Natural killer cell (primary cell): ENCODE data around the gene CRY2. TPM values are rescaled to one million over a fixed set of nuclear protein-coding genes. Genes with fewer than 3 reads are reported as not detected.

Source experiments
- ATAC-seq, 3 donors: fragments of 150-1000 bp in 2 of 3; fragments of 200-7000 bp in 1 of 3; cut with Tn5 transposase; 1 replicate in 1 of 3; 2 replicates in 2 of 3; pipeline ENCODE4 v1.10.0; 2021; ENCODE audit warnings: mild to moderate bottlenecking in 2 of 3, moderate library complexity in 2 of 3
- DNase-seq, 2 donors: peaks; one replicate each; pipeline versions ENCODE4 v3.0.0 to v3.0.0-alpha.2; 2013 to 2021; ENCODE audit warnings: mixed read lengths in 1 of 2
- H3K27ac ChIP-seq: one replicate; pipeline ENCODE4 v1.5.1; 2013; ENCODE audit warnings: mild to moderate bottlenecking, low read length
- H3K27me3 ChIP-seq: one replicate; pipeline ENCODE4 v1.6.1; 2013; ENCODE audit warnings: low read length; ENCODE audit not compliant: control insufficient read depth, insufficient read depth
- H3K36me3 ChIP-seq: one replicate; pipeline ENCODE4 v1.6.1; 2013; ENCODE audit warnings: low read length; ENCODE audit not compliant: control insufficient read depth, insufficient read depth
- H3K4me1 ChIP-seq: one replicate; pipeline ENCODE4 v1.6.1; 2013; ENCODE audit warnings: low read length; ENCODE audit not compliant: control insufficient read depth, insufficient read depth
- H3K4me3 ChIP-seq: one replicate; pipeline ENCODE4 v1.5.1; 2013; ENCODE audit warnings: low read length
- H3K9me3 ChIP-seq: one replicate; pipeline ENCODE4 v1.6.1; 2013; ENCODE audit warnings: low read length; ENCODE audit not compliant: control insufficient read depth, insufficient read depth
- H3K27ac Mint-ChIP-seq, 2 donors: one replicate each; pipeline ENCODE4 v1.8.0; 2022; ENCODE audit warnings: mild to moderate bottlenecking in 2 of 2, mixed read lengths in 2 of 2, moderate library complexity in 1 of 2
- H3K27me3 Mint-ChIP-seq, 2 donors: one replicate each; pipeline ENCODE4 v1.8.0; 2022; ENCODE audit warnings: low read depth in 2 of 2, mixed read lengths in 2 of 2
- H3K36me3 Mint-ChIP-seq: one replicate; pipeline ENCODE4 v1.8.0; 2022; ENCODE audit warnings: mixed read lengths
- H3K4me1 Mint-ChIP-seq, 2 donors: one replicate each; pipeline ENCODE4 v1.8.0; 2022; ENCODE audit warnings: mixed read lengths in 2 of 2
- H3K4me3 Mint-ChIP-seq: one replicate; pipeline ENCODE4 v1.8.0; 2022; ENCODE audit warnings: mild to moderate bottlenecking, moderate library complexity, mixed read lengths
- H3K9me3 Mint-ChIP-seq, 2 donors: one replicate each; pipeline ENCODE4 v1.8.0; 2022; ENCODE audit warnings: mixed read lengths in 2 of 2
- WGBS: methylation state at CpG from one replicate; pipeline ENCODE4 v1.1.7; 2013; ENCODE audit warnings: missing lambda C conversion rate; ENCODE audit not compliant: insufficient coverage; 5-methylcytosine and 5-hydroxymethylcytosine counted together
- intact Hi-C: fragments of 100-400 bp; cut with micrococcal nuclease; formaldehyde crosslinking; loops from one replicate; pipeline ENCODE4 v1.14.2; 2022
- total RNA-seq, 4 donors: library from RNA; stranded (reverse); fragments of 120-200 nt in 1 of 4; gene quantifications; one replicate each; pipeline versions ENCODE4 v1.2.3 to v1.2.4, GENCODE V29; 2013 to 2022
- TF ChIP-seq, protein P1 (sequence below): fragments of 200-600 bp; IDR thresholded peaks from one replicate; pipeline ENCODE4 v1.8.0; 2022; ENCODE audit warnings: antibody characterized with exemption

Gene CRY2
- total RNA-seq, 3 donors from 2014 or later (not counting 1 experiment from before 2014, with no cell fraction given), result 124 to 214 (median 141) TPM

DNA sequence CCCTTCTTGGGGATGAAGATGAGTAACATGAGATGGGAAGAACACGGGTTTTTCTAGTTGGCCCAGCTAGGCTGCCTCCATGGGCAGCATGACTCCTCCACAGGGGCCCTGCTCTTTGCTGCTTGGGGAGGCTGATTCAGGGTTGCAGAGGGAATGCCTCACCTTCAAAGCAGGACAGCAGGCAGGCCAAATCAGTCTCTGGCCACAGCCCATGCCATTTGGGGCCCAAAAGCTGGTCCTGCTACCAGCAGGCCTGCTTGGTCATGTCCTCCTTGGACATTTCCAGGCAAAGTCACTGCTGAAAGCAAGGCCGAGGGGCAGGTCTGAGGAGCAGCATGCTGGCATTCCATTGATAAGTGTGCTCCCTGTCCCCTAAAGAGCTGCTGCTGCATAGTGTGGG is 24.4 kb downstream of the CRY2 start:
- H3K36me3 ChIP-seq, result peaks cover 71% of the 10 kb centered on the region
- peaks cover 0 to 11% of the 10 kb centered on the region in 2 donors for H3K4me1 Mint-ChIP-seq
- H3K4me1 ChIP-seq, result no peaks in the 10 kb centered on the region
- ATAC-seq, result no peak
- peak overlapping the region in 1 of 2 donors; percentile 58 for H3K27ac Mint-ChIP-seq
- H3K27me3 ChIP-seq, result no peaks in the 10 kb centered on the region
- H3K36me3 Mint-ChIP-seq, result peaks cover 8% of the 10 kb centered on the region
- TF ChIP-seq, protein P1, sequence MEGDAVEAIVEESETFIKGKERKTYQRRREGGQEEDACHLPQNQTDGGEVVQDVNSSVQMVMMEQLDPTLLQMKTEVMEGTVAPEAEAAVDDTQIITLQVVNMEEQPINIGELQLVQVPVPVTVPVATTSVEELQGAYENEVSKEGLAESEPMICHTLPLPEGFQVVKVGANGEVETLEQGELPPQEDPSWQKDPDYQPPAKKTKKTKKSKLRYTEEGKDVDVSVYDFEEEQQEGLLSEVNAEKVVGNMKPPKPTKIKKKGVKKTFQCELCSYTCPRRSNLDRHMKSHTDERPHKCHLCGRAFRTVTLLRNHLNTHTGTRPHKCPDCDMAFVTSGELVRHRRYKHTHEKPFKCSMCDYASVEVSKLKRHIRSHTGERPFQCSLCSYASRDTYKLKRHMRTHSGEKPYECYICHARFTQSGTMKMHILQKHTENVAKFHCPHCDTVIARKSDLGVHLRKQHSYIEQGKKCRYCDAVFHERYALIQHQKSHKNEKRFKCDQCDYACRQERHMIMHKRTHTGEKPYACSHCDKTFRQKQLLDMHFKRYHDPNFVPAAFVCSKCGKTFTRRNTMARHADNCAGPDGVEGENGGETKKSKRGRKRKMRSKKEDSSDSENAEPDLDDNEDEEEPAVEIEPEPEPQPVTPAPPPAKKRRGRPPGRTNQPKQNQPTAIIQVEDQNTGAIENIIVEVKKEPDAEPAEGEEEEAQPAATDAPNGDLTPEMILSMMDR, result no peak
- intact Hi-C loops, result loop anchor here (10.0 kb wide), 1 partner anchor 133 kb away; no protein-coding TSS in a partner anchor
- 96% methylated on average over 2 of the region's 2 CpGs for WGBS
- no peak for DNase-seq
- H3K4me3 ChIP-seq, result no peak overlapping the region
- no peaks in the 10 kb centered on the region for H3K9me3 ChIP-seq
- H3K9me3 Mint-ChIP-seq, result no peaks in the 10 kb centered on the region
- no peak overlapping the region for H3K27ac ChIP-seq
- no peaks in the 10 kb centered on the region for H3K27me3 Mint-ChIP-seq
- peak overlapping the region; percentile 35 for H3K4me3 Mint-ChIP-seq

DNA sequence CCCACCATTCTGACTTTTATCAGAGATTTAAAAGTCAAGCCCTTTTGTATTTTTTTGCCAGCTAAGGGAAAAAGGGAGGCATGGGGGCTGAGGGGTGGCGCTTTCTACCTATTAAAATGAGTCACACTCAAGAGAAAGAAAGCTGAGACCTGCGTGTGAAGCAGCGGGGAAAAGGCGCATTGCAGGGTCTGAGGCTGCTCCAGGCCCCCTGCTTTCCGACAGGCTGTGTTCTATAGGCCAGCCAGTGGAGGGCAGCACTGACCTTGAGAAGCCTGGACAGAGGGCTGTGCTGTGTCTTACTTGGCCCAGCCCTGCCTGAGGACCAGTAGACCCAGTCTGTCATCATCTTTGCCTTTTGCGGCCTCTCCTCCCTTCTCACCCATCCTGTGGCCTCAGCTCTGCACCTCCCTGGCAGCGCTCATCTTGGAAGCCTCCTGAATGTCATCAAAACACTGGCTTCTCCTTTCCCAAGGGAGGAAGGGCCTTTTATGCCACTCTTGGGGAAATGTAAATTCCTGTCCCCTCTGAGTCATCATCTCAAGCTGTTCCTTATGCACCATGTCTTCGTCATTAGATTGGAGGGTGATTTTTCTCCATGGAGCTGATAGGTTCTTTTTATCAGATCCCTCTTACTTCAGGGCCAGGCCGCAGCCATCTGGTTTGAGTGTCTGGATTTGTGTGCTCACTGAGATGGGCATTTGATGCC is 25.5 kb downstream of the CRY2 start:
- intact Hi-C loops, result loop anchor here (10.0 kb wide), 1 partner anchor 132 kb away; no protein-coding TSS in a partner anchor
- H3K9me3 ChIP-seq, result no peaks in the 10 kb centered on the region
- peak overlapping the region; percentile 9 for H3K4me3 Mint-ChIP-seq
- peak; percentile 66 to 78 (median 71) for ATAC-seq
- no peak overlapping the region for H3K27ac Mint-ChIP-seq
- no peaks in the 10 kb centered on the region for H3K4me1 ChIP-seq
- H3K36me3 ChIP-seq, result peaks cover 72% of the 10 kb centered on the region
- 95% methylated on average over 9 of the region's 9 CpGs for WGBS
- DNase-seq, result peak in 1 of 2 donors; percentile 57
- no peak overlapping the region for H3K4me3 ChIP-seq
- peaks cover 8% of the 10 kb centered on the region for H3K36me3 Mint-ChIP-seq
- H3K4me1 Mint-ChIP-seq, result peaks cover 0 to 11% of the 10 kb centered on the region in 2 donors
- no peaks in the 10 kb centered on the region for H3K27me3 ChIP-seq
- H3K27ac ChIP-seq, result no peak overlapping the region
- TF ChIP-seq, protein P1, result peak; percentile 52
- no peaks in the 10 kb centered on the region for H3K27me3 Mint-ChIP-seq
- H3K9me3 Mint-ChIP-seq, result no peaks in the 10 kb centered on the region

DNA sequence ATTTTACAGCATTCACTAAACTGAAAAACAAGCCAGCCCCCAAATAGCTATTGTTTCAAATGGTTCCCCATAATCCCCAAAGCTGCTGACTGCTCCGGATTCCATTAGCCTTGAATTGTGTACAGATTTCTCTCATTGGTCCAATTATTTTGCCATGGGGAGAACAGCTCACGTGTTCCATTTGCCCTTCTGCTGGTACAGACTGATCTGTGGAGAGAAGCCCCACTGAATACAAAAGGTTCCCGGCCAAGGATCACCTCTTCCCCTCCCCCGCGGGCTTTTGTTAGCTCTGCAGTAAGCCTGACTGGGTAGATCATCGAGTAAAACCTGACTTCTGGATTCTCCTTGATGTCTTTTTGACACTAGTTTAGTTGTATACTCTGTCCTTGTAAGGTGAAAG is 29.1 kb downstream of the CRY2 start:
- Histone ChIP-seq H3K9me3 (no peaks in the 10 kb centered on the region), H3K36me3 (peaks cover 71% of the 10 kb centered on the region), H3K4me3 (no peak overlapping the region), H3K4me1 (no peaks in the 10 kb centered on the region), H3K27me3 (no peaks in the 10 kb centered on the region), H3K27ac (no peak overlapping the region)
- intact Hi-C loops, result loop anchor here (10.0 kb wide), 1 partner anchor 128 kb away; no protein-coding TSS in a partner anchor
- peaks cover under 1% of the 10 kb centered on the region for H3K36me3 Mint-ChIP-seq
- H3K4me1 Mint-ChIP-seq, result peaks cover 0 to 5% of the 10 kb centered on the region in 2 donors
- H3K27ac Mint-ChIP-seq, result no peak overlapping the region
- no peak for DNase-seq
- H3K9me3 Mint-ChIP-seq, result no peaks in the 10 kb centered on the region
- H3K4me3 Mint-ChIP-seq, result no peak overlapping the region
- 87% methylated on average over 6 of the region's 6 CpGs for WGBS
- TF ChIP-seq, protein P1, result no peak
- ATAC-seq, result no peak
- no peaks in the 10 kb centered on the region for H3K27me3 Mint-ChIP-seq
